Fibroblast of lung (primary cell): ENCODE measurements around the gene ARHGEF12. TPM values are rescaled to one million over a fixed set of nuclear protein-coding genes. Genes with fewer than 3 reads are reported as not detected.

ENCODE experiments used
- DNase-seq, 2 donors: peaks; one replicate each; pipeline versions ENCODE4 v3.0.0 to v3.0.0-alpha.2; 2010; ENCODE audit warnings: low read depth in 2 of 2
- H2AFZ ChIP-seq: 2 replicates; pipeline ENCODE4 v1.5.1; 2012; ENCODE audit warnings: low read length, control low read depth, inconsistent platforms
- H3K27ac ChIP-seq: 2 replicates; pipeline ENCODE4 v1.5.1; 2011; ENCODE audit warnings: low read length, control low read depth; ENCODE audit not compliant: insufficient read depth
- H3K27me3 ChIP-seq: 2 replicates; pipeline ENCODE4 v1.5.1; 2011; ENCODE audit warnings: mild to moderate bottlenecking, low read length; ENCODE audit not compliant: control insufficient read depth, insufficient read depth
- H3K36me3 ChIP-seq: 2 replicates; pipeline ENCODE4 v1.5.1; 2011; ENCODE audit warnings: low read length; ENCODE audit not compliant: control insufficient read depth, insufficient read depth
- H3K4me1 ChIP-seq: 2 replicates; pipeline ENCODE4 v1.5.1; 2011; ENCODE audit warnings: low read length; ENCODE audit not compliant: control insufficient read depth, insufficient read depth; ENCODE audit errors: extremely low read depth
- H3K4me2 ChIP-seq: 2 replicates; pipeline ENCODE4 v1.5.1; 2011; ENCODE audit warnings: low read length, control low read depth; ENCODE audit not compliant: insufficient read depth; ENCODE audit errors: extremely low read depth
- H3K4me3 ChIP-seq, 4 experiments: fragments of 200-600 bp in 1 of 4; sonication (generic) in 1 of 4; replicated peaks in 1 of 4; 2 replicates each; pipeline ENCODE4 v1.5.1; 2011 to 2016; ENCODE audit warnings: low read length in 4 of 4, low read depth in 3 of 4, mild to moderate bottlenecking in 3 of 4, control low read depth in 2 of 4, inconsistent platforms in 1 of 4, mixed read lengths in 1 of 4; ENCODE audit not compliant: insufficient read depth in 1 of 4; ENCODE audit errors: control extremely low read depth in 1 of 4
- H3K79me2 ChIP-seq: 2 replicates; pipeline ENCODE4 v1.5.1; 2012; ENCODE audit warnings: mild to moderate bottlenecking, low read length, inconsistent platforms; ENCODE audit not compliant: control insufficient read depth, insufficient read depth
- H3K9ac ChIP-seq: 2 replicates; pipeline ENCODE4 v1.5.1; 2011; ENCODE audit warnings: mild to moderate bottlenecking, low read length, control low read depth; ENCODE audit not compliant: insufficient read depth
- H3K9me3 ChIP-seq: 2 replicates; pipeline ENCODE4 v1.5.1; 2012; ENCODE audit warnings: low read depth, low read length; ENCODE audit not compliant: control insufficient read depth, insufficient read depth
- H4K20me1 ChIP-seq: 2 replicates; pipeline ENCODE4 v1.5.1; 2011; ENCODE audit warnings: low read length; ENCODE audit not compliant: control insufficient read depth, insufficient read depth; ENCODE audit errors: extremely low read depth
- EZH2 ChIP-seq: IDR thresholded peaks from 2 replicates; pipeline ENCODE4 v1.5.1; 2012; ENCODE audit warnings: low read length, control low read depth, mild to moderate bottlenecking; ENCODE audit errors: missing control alignments
- polyA plus RNA-seq, 2 donors: library from polyadenylated mRNA; depleted of rRNA in 1 of 2; stranded (reverse) in 1 of 2; unstranded in 1 of 2; fragments of >200 nt; gene quantifications; 2 replicates each; pipeline ENCODE4 v1.2.1, GENCODE V29; 2011 to 2012; ENCODE audit warnings: missing spikeins in 1 of 2
- total RNA-seq: library from RNA; depleted of rRNA; stranded (reverse); fragments of >200 nt; gene quantifications from 2 replicates; pipeline ENCODE4 v1.2.1, GENCODE V29; 2014
- TF ChIP-seq, protein P1 (sequence below), 2 donors: IDR thresholded peaks in 1 of 2; conservative IDR thresholded peaks in 1 of 2; 1 replicate in 1 of 2; 2 replicates in 1 of 2; pipeline ENCODE4 v1.5.1; 2011 to 2012; ENCODE audit warnings: low read length in 2 of 2, control low read depth in 1 of 2, inconsistent platforms in 1 of 2, low read depth in 1 of 2, mild to moderate bottlenecking in 1 of 2

ARHGEF12 gene
- total and polyA plus RNA-seq, 2 donors (not counting 1 experiment from before 2014, with no cell fraction given), result 63.1 to 141 TPM

DNA sequence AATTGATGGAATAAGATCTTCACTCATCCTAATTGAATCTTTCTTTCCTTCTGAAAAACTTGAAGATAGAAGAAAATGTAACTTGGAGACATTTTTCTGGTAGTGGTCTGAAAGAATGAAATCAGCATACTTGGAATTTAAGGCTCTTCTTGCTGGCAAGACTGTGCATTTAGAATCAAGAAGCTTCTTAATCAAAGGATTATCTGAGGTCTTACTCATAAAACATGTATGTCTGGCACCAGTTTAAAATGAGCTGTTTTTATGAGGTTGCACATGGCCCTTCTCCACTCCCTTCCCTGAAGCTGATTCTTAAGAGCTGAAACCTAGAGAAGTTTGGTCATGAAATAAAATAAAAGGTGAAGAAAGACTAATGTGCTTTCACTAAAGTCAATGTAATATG is 77.3 kb downstream of the ARHGEF12 start:
- no peak for TF ChIP-seq EZH2
- TF ChIP-seq, protein P1, sequence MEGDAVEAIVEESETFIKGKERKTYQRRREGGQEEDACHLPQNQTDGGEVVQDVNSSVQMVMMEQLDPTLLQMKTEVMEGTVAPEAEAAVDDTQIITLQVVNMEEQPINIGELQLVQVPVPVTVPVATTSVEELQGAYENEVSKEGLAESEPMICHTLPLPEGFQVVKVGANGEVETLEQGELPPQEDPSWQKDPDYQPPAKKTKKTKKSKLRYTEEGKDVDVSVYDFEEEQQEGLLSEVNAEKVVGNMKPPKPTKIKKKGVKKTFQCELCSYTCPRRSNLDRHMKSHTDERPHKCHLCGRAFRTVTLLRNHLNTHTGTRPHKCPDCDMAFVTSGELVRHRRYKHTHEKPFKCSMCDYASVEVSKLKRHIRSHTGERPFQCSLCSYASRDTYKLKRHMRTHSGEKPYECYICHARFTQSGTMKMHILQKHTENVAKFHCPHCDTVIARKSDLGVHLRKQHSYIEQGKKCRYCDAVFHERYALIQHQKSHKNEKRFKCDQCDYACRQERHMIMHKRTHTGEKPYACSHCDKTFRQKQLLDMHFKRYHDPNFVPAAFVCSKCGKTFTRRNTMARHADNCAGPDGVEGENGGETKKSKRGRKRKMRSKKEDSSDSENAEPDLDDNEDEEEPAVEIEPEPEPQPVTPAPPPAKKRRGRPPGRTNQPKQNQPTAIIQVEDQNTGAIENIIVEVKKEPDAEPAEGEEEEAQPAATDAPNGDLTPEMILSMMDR (conservative IDR thresholded peaks at IDR 0.05 in 1 of 2, IDR thresholded peaks at IDR 0.05 in 1 of 2; ENCODE audit: low read depth in 1 of 2, low read length in 2 of 2), result no peak
- no peaks in the 10 kb centered on the region for H4K20me1 ChIP-seq
- no peak overlapping the region for H2AFZ ChIP-seq
- H3K4me2 ChIP-seq, result peak overlapping the region; percentile 32
- H3K79me2 ChIP-seq, result peaks cover 11% of the 10 kb centered on the region
- H3K9me3 ChIP-seq, result no peaks in the 10 kb centered on the region
- H3K27me3 ChIP-seq, result no peaks in the 10 kb centered on the region
- DNase-seq, result peak; percentile 40 to 93
- H3K4me1 ChIP-seq, result peaks cover 5% of the 10 kb centered on the region
- H3K27ac ChIP-seq, result no peak overlapping the region
- H3K9ac ChIP-seq, result no peak overlapping the region
- no peaks in the 10 kb centered on the region for H3K36me3 ChIP-seq
- no peak overlapping the region for H3K4me3 ChIP-seq

DNA sequence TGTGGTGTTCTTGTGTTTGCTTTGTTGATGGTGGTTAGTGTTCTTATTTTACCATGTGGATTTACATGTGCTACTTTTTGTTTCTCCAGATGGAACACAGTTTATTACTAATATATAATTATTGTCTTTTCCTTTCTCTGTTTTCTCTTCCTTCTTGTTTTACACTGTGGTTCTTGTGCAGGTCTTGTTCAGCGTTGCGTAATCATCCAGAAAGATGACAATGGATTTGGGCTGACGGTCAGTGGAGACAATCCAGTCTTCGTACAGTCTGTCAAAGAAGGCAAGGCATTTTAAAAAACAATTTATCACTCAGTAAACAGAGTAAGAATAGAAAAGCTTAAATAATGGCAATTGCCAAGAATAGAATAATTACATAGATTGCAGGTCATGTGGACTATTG is 84.4 kb downstream of the ARHGEF12 start:
- Histone ChIP-seq H2AFZ (no peak overlapping the region), H3K4me2 (no peak overlapping the region), H3K9ac (no peak overlapping the region), H3K9me3 (no peaks in the 10 kb centered on the region), H3K27ac (no peak overlapping the region), H3K79me2 (peaks cover 12% of the 10 kb centered on the region), H3K36me3 (peaks cover 4% of the 10 kb centered on the region), H3K4me1 (peaks cover 8% of the 10 kb centered on the region), H3K4me3 (no peak overlapping the region), H4K20me1 (no peaks in the 10 kb centered on the region), H3K27me3 (no peaks in the 10 kb centered on the region)
- TF ChIP-seq EZH2, result no peak
- TF ChIP-seq, protein P1 (conservative IDR thresholded peaks at IDR 0.05 in 1 of 2, IDR thresholded peaks at IDR 0.05 in 1 of 2; ENCODE audit: low read depth in 1 of 2, low read length in 2 of 2), result no peak
- no peak for DNase-seq

DNA sequence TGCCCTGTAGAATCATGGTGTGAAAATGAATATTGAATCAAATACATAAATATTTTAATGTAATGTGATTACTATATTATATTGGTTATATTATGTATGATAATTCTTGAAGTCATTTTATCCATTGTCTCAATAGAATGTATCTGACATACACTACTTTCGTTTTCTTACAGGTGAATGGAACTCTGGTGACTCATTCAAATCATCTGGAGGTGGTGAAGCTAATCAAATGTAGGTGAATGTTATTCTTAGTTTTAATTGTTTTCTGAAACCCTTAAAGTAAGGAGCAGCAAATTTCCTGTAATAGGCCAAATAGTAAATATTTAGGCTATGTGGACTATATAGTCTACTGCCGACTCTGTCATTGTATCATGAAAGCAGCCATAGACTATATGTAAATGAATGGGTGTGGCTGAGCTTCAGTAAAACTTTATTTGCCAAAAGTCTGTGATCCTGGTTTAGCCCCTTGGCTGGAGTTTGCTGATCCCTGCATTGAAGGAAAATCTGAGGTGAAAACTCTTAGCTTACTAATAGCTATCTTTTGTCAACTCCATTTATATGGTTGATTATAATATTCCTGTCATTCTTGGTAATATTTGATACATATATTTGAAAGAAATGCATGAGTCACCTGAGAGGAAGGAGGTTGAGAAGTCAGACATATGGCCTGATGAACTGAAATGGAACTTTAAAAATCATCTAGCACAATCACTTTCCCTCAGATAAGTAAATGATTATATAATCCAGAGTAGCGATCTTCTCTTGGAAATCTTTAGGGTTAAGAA is 88.2 kb downstream of the ARHGEF12 start:
- Histone ChIP-seq H3K4me2 (peak overlapping the region; percentile 29), H3K4me3 (no peak overlapping the region), H3K36me3 (peaks cover 4% of the 10 kb centered on the region), H3K27ac (no peak overlapping the region), H4K20me1 (no peaks in the 10 kb centered on the region), H3K9me3 (no peaks in the 10 kb centered on the region), H3K9ac (no peak overlapping the region), H3K27me3 (no peaks in the 10 kb centered on the region), H2AFZ (no peak overlapping the region), H3K4me1 (peaks cover 8% of the 10 kb centered on the region), H3K79me2 (peaks cover 3% of the 10 kb centered on the region)
- TF ChIP-seq EZH2, result no peak
- TF ChIP-seq, protein P1 (conservative IDR thresholded peaks at IDR 0.05 in 1 of 2, IDR thresholded peaks at IDR 0.05 in 1 of 2; ENCODE audit: low read depth in 1 of 2, low read length in 2 of 2), result no peak
- no peak for DNase-seq
